CD14-positive monocyte (primary cell): ENCODE measurements around the gene C1QA. TPM values are rescaled to one million over a fixed set of nuclear protein-coding genes. Genes with fewer than 3 reads are reported as not detected.

ENCODE experiments used
- DNase-seq, 3 donors: peaks; one replicate each; pipeline ENCODE4 v3.0.0-alpha.2; 2011 to 2022
- H2AFZ ChIP-seq: 2 replicates; pipeline ENCODE4 v1.6.0; 2012; ENCODE audit warnings: mild to moderate bottlenecking, low read depth, low read length, inconsistent platforms; ENCODE audit not compliant: insufficient read depth, poor library complexity, severe bottlenecking
- H3K27ac ChIP-seq, 2 donors: 1 replicate in 1 of 2; 2 replicates in 1 of 2; pipeline ENCODE4 v1.5.1; 2012 to 2013; ENCODE audit warnings: low read length in 2 of 2, control low read depth in 1 of 2, inconsistent platforms in 1 of 2, low read depth in 1 of 2, mild to moderate bottlenecking in 1 of 2
- H3K27me3 ChIP-seq, 2 donors: one replicate each; pipeline versions ENCODE4 v1.6.0 to v1.6.1; 2011 to 2013; ENCODE audit warnings: low read length in 2 of 2; ENCODE audit not compliant: control insufficient read depth in 2 of 2, insufficient read depth in 2 of 2
- H3K36me3 ChIP-seq, 2 donors: replicated peaks in 1 of 2; 1 replicate in 1 of 2; 2 replicates in 1 of 2; pipeline versions ENCODE4 v1.5.1 to v1.6.1; 2012 to 2013; ENCODE audit warnings: low read length in 2 of 2, control low read depth in 1 of 2, inconsistent platforms in 1 of 2, mild to moderate bottlenecking in 1 of 2; ENCODE audit not compliant: insufficient read depth in 2 of 2, control insufficient read depth in 1 of 2
- H3K4me1 ChIP-seq, 2 donors: 1 replicate in 1 of 2; 2 replicates in 1 of 2; pipeline versions ENCODE4 v1.5.1 to v1.6.1; 2012 to 2013; ENCODE audit warnings: low read length in 2 of 2, control low read depth in 1 of 2, inconsistent platforms in 1 of 2, mild to moderate bottlenecking in 1 of 2, moderate library complexity in 1 of 2; ENCODE audit not compliant: insufficient read depth in 2 of 2, control insufficient read depth in 1 of 2
- H3K4me2 ChIP-seq: replicated peaks from 2 replicates; pipeline ENCODE3; 2012; ENCODE audit warnings: low read length, moderate library complexity, mild to moderate bottlenecking; ENCODE audit not compliant: poor library complexity, severe bottlenecking; ENCODE audit errors: extremely low read depth
- H3K4me3 ChIP-seq, 3 experiments: fragments of 200-600 bp in 1 of 3; sonication (generic) in 1 of 3; replicated peaks in 1 of 3; 1 replicate in 2 of 3; 2 replicates in 1 of 3; pipeline ENCODE4 v1.5.1; 2011 to 2013; ENCODE audit warnings: low read length in 3 of 3, mild to moderate bottlenecking in 3 of 3, control low read depth in 2 of 3, low read depth in 2 of 3, inconsistent platforms in 1 of 3, moderate library complexity in 1 of 3
- H3K79me2 ChIP-seq: 2 replicates; pipeline ENCODE4 v1.6.0; 2012; ENCODE audit warnings: mild to moderate bottlenecking, control low read depth, inconsistent platforms, low read length, moderate library complexity; ENCODE audit not compliant: insufficient read depth
- H3K9ac ChIP-seq: 2 replicates; pipeline ENCODE4 v1.6.0; 2017; ENCODE audit warnings: low read length, mild to moderate bottlenecking; ENCODE audit not compliant: insufficient read depth, poor library complexity, severe bottlenecking
- H3K9me3 ChIP-seq, 2 donors: replicated peaks in 1 of 2; 1 replicate in 1 of 2; 2 replicates in 1 of 2; pipeline versions ENCODE4 v1.5.1 to v1.6.1; 2012 to 2013; ENCODE audit warnings: low read length in 2 of 2, control low read depth in 1 of 2; ENCODE audit not compliant: control insufficient read depth in 1 of 2, insufficient read depth in 1 of 2
- H4K20me1 ChIP-seq: 2 replicates; pipeline ENCODE4 v1.6.0; 2012; ENCODE audit warnings: mild to moderate bottlenecking, low read length, control low read depth, moderate library complexity; ENCODE audit not compliant: insufficient read depth
- H3K27ac Mint-ChIP-seq, 7 donors: one replicate each; pipeline ENCODE4 v1.8.0; 2020; ENCODE audit warnings: mild to moderate bottlenecking in 7 of 7, mixed read lengths in 7 of 7, moderate library complexity in 6 of 7, inconsistent platforms in 2 of 7
- H3K27me3 Mint-ChIP-seq, 3 donors: one replicate each; pipeline ENCODE4 v1.8.0; 2021 to 2022; ENCODE audit warnings: low read depth in 3 of 3, mild to moderate bottlenecking in 3 of 3, mixed read lengths in 3 of 3, moderate library complexity in 3 of 3, inconsistent platforms in 1 of 3
- H3K36me3 Mint-ChIP-seq, 2 donors: one replicate each; pipeline ENCODE4 v1.8.0; 2020; ENCODE audit warnings: mixed read lengths in 2 of 2, inconsistent platforms in 1 of 2, mild to moderate bottlenecking in 1 of 2
- H3K4me1 Mint-ChIP-seq: one replicate; pipeline ENCODE4 v1.8.0; 2020; ENCODE audit warnings: mild to moderate bottlenecking, mixed read lengths
- H3K4me3 Mint-ChIP-seq, 2 donors: one replicate each; pipeline ENCODE4 v1.8.0; 2020; ENCODE audit warnings: mild to moderate bottlenecking in 2 of 2, mixed read lengths in 2 of 2, moderate library complexity in 1 of 2
- H3K9me3 Mint-ChIP-seq, 7 donors: one replicate each; pipeline ENCODE4 v1.8.0; 2020 to 2022; ENCODE audit warnings: mixed read lengths in 7 of 7, mild to moderate bottlenecking in 6 of 7, moderate library complexity in 6 of 7, inconsistent platforms in 2 of 7
- WGBS: methylation state at CpG from one replicate; pipeline ENCODE4 v1.1.5; 2013; ENCODE audit warnings: missing lambda C conversion rate; ENCODE audit not compliant: insufficient coverage; 5-methylcytosine and 5-hydroxymethylcytosine counted together
- intact Hi-C, 2 donors: fragments of 100-400 bp; cut with micrococcal nuclease; formaldehyde crosslinking; loops; one replicate each; pipeline versions ENCODE4 v1.15.0 to v1.15.1; 2023
- polyA plus RNA-seq, 3 donors: library from polyadenylated mRNA; depleted of rRNA in 1 of 3; unstranded in 2 of 3; stranded (reverse) in 1 of 3; fragments of 300-500 nt in 2 of 3; fragments of >200 nt in 1 of 3; fragmentation: Illumina TruSeq in 2 of 3; gene quantifications; 1 replicate in 2 of 3; 2 replicates in 1 of 3; pipeline ENCODE4 v1.2.3, GENCODE V29; 2012 to 2021
- TF ChIP-seq, protein P1 (sequence below): fragments of 200-600 bp; IDR thresholded peaks from one replicate; pipeline ENCODE4 v1.8.0; 2022; ENCODE audit warnings: antibody characterized with exemption, mild to moderate bottlenecking

The C1QA gene
- polyA plus RNA-seq, 3 donors, result 14.5 to 19.6 (median 16.3) TPM

DNA sequence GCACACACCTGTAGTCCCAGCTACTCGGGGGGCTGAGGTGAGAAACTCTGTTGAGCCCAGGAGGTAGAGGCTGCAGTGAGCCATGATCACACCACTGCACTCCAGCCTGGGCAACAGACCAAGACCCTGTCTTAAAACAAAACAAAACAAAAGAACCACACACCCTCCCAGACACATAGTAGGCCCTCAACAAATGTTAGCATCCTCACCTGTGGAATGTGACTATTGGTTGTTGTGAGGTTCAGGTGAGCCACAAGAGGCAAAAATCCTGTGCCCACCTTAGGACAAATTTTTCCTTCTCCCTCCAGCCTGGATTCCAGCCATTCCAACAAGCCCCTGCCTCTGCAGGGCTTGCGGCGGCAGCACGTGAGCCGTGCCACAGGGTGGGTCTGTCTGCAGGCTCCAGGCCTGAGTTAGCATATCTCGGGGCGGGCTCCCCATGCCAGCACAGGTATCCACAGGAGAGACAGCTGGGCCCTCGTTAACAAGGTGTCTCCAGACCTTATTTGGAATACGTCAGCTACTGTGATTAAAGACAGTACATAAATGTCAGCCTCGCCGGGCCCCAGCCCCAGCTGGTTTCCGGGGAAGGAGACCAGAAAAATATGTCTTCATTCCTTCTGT, 34.0 kb downstream of the C1QA start:
- Histone ChIP-seq H3K27ac (no peak overlapping the region), H2AFZ (no peak overlapping the region), H3K4me2 (no peak overlapping the region), H3K27me3 (peaks cover 2% of the 10 kb centered on the region in 2 donors), H3K36me3 (no peaks in the 10 kb centered on the region), H3K9me3 (no peaks in the 10 kb centered on the region), H4K20me1 (no peaks in the 10 kb centered on the region), H3K4me1 (no peaks in the 10 kb centered on the region), H3K4me3 (no peak overlapping the region), H3K9ac (no peak overlapping the region), H3K79me2 (no peaks in the 10 kb centered on the region)
- WGBS, result 69% methylated on average over 12 of the region's 12 CpGs
- Mint-ChIP-seq H3K9me3 (peaks cover 0 to 4% (median 0%) of the 10 kb centered on the region in 7 donors), H3K4me1 (no peaks in the 10 kb centered on the region), H3K36me3 (no peaks in the 10 kb centered on the region), H3K4me3 (no peak overlapping the region), H3K27ac (no peak overlapping the region), H3K27me3 (peaks cover 8 to 16% (median 9%) of the 10 kb centered on the region in 3 donors)
- intact Hi-C loops, result no loop called here
- no peak for DNase-seq
- TF ChIP-seq, protein P1, sequence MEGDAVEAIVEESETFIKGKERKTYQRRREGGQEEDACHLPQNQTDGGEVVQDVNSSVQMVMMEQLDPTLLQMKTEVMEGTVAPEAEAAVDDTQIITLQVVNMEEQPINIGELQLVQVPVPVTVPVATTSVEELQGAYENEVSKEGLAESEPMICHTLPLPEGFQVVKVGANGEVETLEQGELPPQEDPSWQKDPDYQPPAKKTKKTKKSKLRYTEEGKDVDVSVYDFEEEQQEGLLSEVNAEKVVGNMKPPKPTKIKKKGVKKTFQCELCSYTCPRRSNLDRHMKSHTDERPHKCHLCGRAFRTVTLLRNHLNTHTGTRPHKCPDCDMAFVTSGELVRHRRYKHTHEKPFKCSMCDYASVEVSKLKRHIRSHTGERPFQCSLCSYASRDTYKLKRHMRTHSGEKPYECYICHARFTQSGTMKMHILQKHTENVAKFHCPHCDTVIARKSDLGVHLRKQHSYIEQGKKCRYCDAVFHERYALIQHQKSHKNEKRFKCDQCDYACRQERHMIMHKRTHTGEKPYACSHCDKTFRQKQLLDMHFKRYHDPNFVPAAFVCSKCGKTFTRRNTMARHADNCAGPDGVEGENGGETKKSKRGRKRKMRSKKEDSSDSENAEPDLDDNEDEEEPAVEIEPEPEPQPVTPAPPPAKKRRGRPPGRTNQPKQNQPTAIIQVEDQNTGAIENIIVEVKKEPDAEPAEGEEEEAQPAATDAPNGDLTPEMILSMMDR, result no peak

DNA sequence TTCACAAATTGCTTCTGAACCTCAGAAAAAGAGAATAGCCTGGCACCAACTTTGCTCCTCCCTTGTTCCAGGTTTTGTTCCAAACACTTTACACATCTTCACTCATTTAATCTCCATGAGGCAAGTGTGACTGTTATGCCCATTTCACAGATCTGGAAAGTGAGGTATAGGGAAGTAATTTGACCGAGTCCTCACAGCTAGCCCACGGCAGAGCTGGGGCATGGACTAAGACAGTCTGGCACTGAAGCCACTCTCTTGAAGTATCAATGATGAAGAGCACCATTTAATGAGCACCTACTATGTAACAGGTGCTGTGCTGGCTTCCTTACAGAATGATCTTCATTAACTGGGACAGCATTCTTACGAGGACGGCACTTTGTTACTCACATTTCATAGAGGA, 35.6 kb downstream of the C1QA start:
- H3K4me3 ChIP-seq, result no peak overlapping the region
- no peaks in the 10 kb centered on the region for H4K20me1 ChIP-seq
- intact Hi-C loops, result no loop called here
- WGBS, result 95% methylated on average over 4 of the region's 4 CpGs
- no peaks in the 10 kb centered on the region for H3K36me3 ChIP-seq
- Mint-ChIP-seq H3K9me3 (peaks cover 0 to 4% (median 0%) of the 10 kb centered on the region in 7 donors), H3K36me3 (no peaks in the 10 kb centered on the region), H3K27ac (peak overlapping the region in 1 of 7 donors; percentile 32), H3K27me3 (peaks cover 6 to 16% (median 10%) of the 10 kb centered on the region in 3 donors), H3K4me1 (no peaks in the 10 kb centered on the region), H3K4me3 (no peak overlapping the region)
- H3K4me1 ChIP-seq, result no peaks in the 10 kb centered on the region
- TF ChIP-seq, protein P1, result no peak
- no peaks in the 10 kb centered on the region for H3K79me2 ChIP-seq
- no peak overlapping the region for H3K27ac ChIP-seq
- H3K4me2 ChIP-seq, result no peak overlapping the region
- no peak for DNase-seq
- H3K9ac ChIP-seq, result no peak overlapping the region
- H2AFZ ChIP-seq, result no peak overlapping the region
- H3K9me3 ChIP-seq, result no peaks in the 10 kb centered on the region
- H3K27me3 ChIP-seq, result peaks cover 2% of the 10 kb centered on the region in 2 donors
